ENCODE results near the gene C1QTNF4. TPM values are rescaled to one million over a fixed set of nuclear protein-coding genes. Genes with fewer than 3 reads are reported as not detected.

The C1QTNF4 gene
- total and polyA plus RNA-seq, 2 of the 13 experiments (the other 11 are each of a cell fraction or from before 2014, with no cell fraction given) = not detected

- TF ChIP-seq NAIF1 (CRISPR knock-in tag; IDR thresholded peaks at IDR 0.05; ENCODE audit: borderline replicate concordance) = no peak
- no peak for TF ChIP-seq NCOA2 (CRISPR knock-in tag; IDR thresholded peaks at IDR 0.05)
- TF ChIP-seq NRL (CRISPR knock-in tag; IDR thresholded peaks at IDR 0.05; ENCODE audit: borderline replicate concordance) = 0 out of 2 replicates have a peak, but pooled peaks have one; percentile 18
- no peak for TF ChIP-seq ZNF615 (CRISPR knock-in tag; IDR thresholded peaks at IDR 0.05; ENCODE audit: borderline replicate concordance)
- TF ChIP-seq AHDC1 (CRISPR knock-in tag; IDR thresholded peaks at IDR 0.05; ENCODE audit: borderline replicate concordance) = no peak
- TF ChIP-seq ZNF674 (CRISPR knock-in tag; IDR thresholded peaks at IDR 0.05; ENCODE audit: low read depth) = 0 out of 2 replicates have a peak, but pooled peaks have one; percentile 81
- no peak for TF ChIP-seq ZNF326 (CRISPR knock-in tag; IDR thresholded peaks at IDR 0.05; ENCODE audit: borderline replicate concordance)
- no peak for TF ChIP-seq MLX (CRISPR knock-in tag; IDR thresholded peaks at IDR 0.05)
Measured at GRCh38 chr11:47565340-47566148, 28.7 kb downstream of the C1QTNF4 start, which contains the start of gene PTPMT1 (continued).
